ENCODE results near the gene LGR4. TPM values are rescaled to one million over a fixed set of nuclear protein-coding genes. Genes with fewer than 3 reads are reported as not detected.

The LGR4 gene
- total and polyA plus RNA-seq, 2 donors (not counting 1 experiment from before 2014, with no cell fraction given) = 0.92 to 3.3 TPM

DNA sequence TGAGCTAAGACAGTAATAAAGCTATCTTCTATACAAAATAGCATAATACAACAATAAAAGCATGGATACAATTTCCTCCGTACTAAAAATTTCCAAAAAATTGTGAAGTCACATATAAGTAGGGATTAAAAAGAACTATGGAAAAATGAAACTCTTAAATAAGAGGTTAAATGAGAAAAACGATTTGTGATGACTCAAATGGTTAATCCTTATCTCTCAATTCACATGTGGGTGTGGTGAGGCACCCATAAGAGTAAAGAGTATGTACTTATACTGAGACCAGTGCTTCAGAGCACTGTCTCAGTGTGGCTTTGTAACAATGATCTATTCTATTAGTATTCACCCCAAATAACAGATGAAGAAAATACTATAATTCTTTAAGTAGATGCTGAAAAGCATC, 84.6 kb downstream of the LGR4 start:
- no peak overlapping the region for H3K4me3 ChIP-seq (ENCODE audit: control extremely low read depth in 1 of 5, extremely low read depth in 1 of 5, insufficient read depth in 1 of 5, low read depth in 2 of 5, low read length in 4 of 5)
- WGBS (ENCODE audit: insufficient coverage) = no CpG with 5 or more reads among the region's 2 CpGs
- Mint-ChIP-seq H3K4me3 (no peak overlapping the region), H3K27ac (no peak overlapping the region), H3K9me3 (ENCODE audit: insufficient read depth) (no peaks in the 10 kb centered on the region), H3K4me1 (no peaks in the 10 kb centered on the region), H3K27me3 (no peaks in the 10 kb centered on the region)
- no peak for DNase-seq
- no peak for ATAC-seq (ENCODE audit: low read depth)
- intact Hi-C loops (cut with micrococcal nuclease) = no loop called here
- no peaks in the 10 kb centered on the region for H3K36me3 ChIP-seq (replicated peaks in 1 of 2; ENCODE audit: control extremely low read depth in 1 of 2, control insufficient read depth in 1 of 2, extremely low read depth in 1 of 2, insufficient read depth in 2 of 2, low read length in 1 of 2)
- H3K27me3 ChIP-seq (replicated peaks in 1 of 4; ENCODE audit: control extremely low read depth in 1 of 4, control insufficient read depth in 3 of 4, insufficient read depth in 4 of 4, low read length in 3 of 4) = no peaks in the 10 kb centered on the region
- H4K20me1 ChIP-seq (ENCODE audit: control insufficient read depth, insufficient read depth, low read length, poor library complexity, severe bottlenecking) = no peaks in the 10 kb centered on the region
- H3K27ac ChIP-seq (ENCODE audit: low read length in 2 of 2) = no peak overlapping the region
- ChIA-PET CTCF (no interaction called here), POLR2A (no interaction called here)
- TF ChIP-seq EZH2 (IDR thresholded peaks at IDR 0.05; ENCODE audit: borderline replicate concordance, insufficient read depth, low read depth, low read length, poor library complexity, severe bottlenecking) = no peak
- TF ChIP-seq, protein P1, sequence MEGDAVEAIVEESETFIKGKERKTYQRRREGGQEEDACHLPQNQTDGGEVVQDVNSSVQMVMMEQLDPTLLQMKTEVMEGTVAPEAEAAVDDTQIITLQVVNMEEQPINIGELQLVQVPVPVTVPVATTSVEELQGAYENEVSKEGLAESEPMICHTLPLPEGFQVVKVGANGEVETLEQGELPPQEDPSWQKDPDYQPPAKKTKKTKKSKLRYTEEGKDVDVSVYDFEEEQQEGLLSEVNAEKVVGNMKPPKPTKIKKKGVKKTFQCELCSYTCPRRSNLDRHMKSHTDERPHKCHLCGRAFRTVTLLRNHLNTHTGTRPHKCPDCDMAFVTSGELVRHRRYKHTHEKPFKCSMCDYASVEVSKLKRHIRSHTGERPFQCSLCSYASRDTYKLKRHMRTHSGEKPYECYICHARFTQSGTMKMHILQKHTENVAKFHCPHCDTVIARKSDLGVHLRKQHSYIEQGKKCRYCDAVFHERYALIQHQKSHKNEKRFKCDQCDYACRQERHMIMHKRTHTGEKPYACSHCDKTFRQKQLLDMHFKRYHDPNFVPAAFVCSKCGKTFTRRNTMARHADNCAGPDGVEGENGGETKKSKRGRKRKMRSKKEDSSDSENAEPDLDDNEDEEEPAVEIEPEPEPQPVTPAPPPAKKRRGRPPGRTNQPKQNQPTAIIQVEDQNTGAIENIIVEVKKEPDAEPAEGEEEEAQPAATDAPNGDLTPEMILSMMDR (IDR thresholded peaks at IDR 0.05) = no peak
- H3K9me3 ChIP-seq (ENCODE audit: control extremely low read depth in 1 of 3, control insufficient read depth in 2 of 3, insufficient read depth in 1 of 3, low read length in 2 of 3) = no peaks in the 10 kb centered on the region
- no peak overlapping the region for H3K4me2 ChIP-seq (replicated peaks; ENCODE audit: low read depth, low read length, poor library complexity, severe bottlenecking)
- no peaks in the 10 kb centered on the region for H3K79me2 ChIP-seq (ENCODE audit: control insufficient read depth, insufficient read depth, low read length)
- no peak overlapping the region for H2AFZ ChIP-seq (ENCODE audit: insufficient read depth, low read depth, low read length, poor library complexity, severe bottlenecking)
- no peak overlapping the region for H3K9ac ChIP-seq (ENCODE audit: low read length)
- no peaks in the 10 kb centered on the region for H3K4me1 ChIP-seq (ENCODE audit: control insufficient read depth in 2 of 2, insufficient read depth in 2 of 2, low read length in 2 of 2)

DNA sequence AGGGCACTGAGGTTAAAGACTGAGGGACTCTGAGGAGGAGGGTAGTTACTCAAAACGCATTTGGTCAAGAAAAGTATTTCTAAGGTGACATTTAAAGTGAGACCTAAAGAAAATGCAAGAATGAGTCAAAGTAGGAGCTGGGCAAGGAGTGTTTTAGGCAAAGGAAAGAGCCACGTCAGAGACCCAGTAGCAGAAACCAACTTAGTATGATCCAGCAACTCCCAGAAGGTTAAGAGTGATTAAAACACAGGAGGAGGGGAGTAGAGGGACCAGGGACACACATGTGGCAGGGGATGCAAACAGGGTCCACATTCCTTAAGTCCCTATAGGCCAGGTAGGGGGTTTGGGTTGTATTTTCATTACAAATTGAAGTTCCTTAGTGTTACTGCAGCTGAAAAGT, 85.2 kb downstream of the LGR4 start:
- Histone ChIP-seq H4K20me1 (ENCODE audit: control insufficient read depth, insufficient read depth, low read length, poor library complexity, severe bottlenecking) (no peaks in the 10 kb centered on the region), H3K27ac (ENCODE audit: low read length in 2 of 2) (no peak overlapping the region), H3K9ac (ENCODE audit: low read length) (no peak overlapping the region), H3K4me2 (replicated peaks; ENCODE audit: low read depth, low read length, poor library complexity, severe bottlenecking) (no peak overlapping the region), H3K36me3 (replicated peaks in 1 of 2; ENCODE audit: control extremely low read depth in 1 of 2, control insufficient read depth in 1 of 2, extremely low read depth in 1 of 2, insufficient read depth in 2 of 2, low read length in 1 of 2) (no peaks in the 10 kb centered on the region), H2AFZ (ENCODE audit: insufficient read depth, low read depth, low read length, poor library complexity, severe bottlenecking) (no peak overlapping the region), H3K9me3 (ENCODE audit: control extremely low read depth in 1 of 3, control insufficient read depth in 2 of 3, insufficient read depth in 1 of 3, low read length in 2 of 3) (no peaks in the 10 kb centered on the region), H3K4me1 (ENCODE audit: control insufficient read depth in 2 of 2, insufficient read depth in 2 of 2, low read length in 2 of 2) (no peaks in the 10 kb centered on the region), H3K27me3 (replicated peaks in 1 of 4; ENCODE audit: control extremely low read depth in 1 of 4, control insufficient read depth in 3 of 4, insufficient read depth in 4 of 4, low read length in 3 of 4) (no peaks in the 10 kb centered on the region), H3K79me2 (ENCODE audit: control insufficient read depth, insufficient read depth, low read length) (no peaks in the 10 kb centered on the region), H3K4me3 (ENCODE audit: control extremely low read depth in 1 of 5, extremely low read depth in 1 of 5, insufficient read depth in 1 of 5, low read depth in 2 of 5, low read length in 4 of 5) (no peak overlapping the region)
- WGBS (ENCODE audit: insufficient coverage) = 100% methylated on average over 1 of the region's 2 CpGs
- intact Hi-C loops (cut with micrococcal nuclease) = no loop called here
- H3K9me3 Mint-ChIP-seq (ENCODE audit: insufficient read depth) = no peaks in the 10 kb centered on the region
- TF ChIP-seq, protein P1 (IDR thresholded peaks at IDR 0.05) = no peak
- no peak for TF ChIP-seq EZH2 (IDR thresholded peaks at IDR 0.05; ENCODE audit: borderline replicate concordance, insufficient read depth, low read depth, low read length, poor library complexity, severe bottlenecking)
- H3K27me3 Mint-ChIP-seq = no peaks in the 10 kb centered on the region
- CTCF ChIA-PET = no interaction called here
- DNase-seq = no peak
- H3K4me3 Mint-ChIP-seq = no peak overlapping the region
- POLR2A ChIA-PET = no interaction called here
- no peaks in the 10 kb centered on the region for H3K4me1 Mint-ChIP-seq
- no peak overlapping the region for H3K27ac Mint-ChIP-seq
- no peak for ATAC-seq (ENCODE audit: low read depth)
